Hindlimb muscle (tissue), 1 donor: Measurements from ENCODE around the gene THSD4. TPM values are rescaled to one million over a fixed set of nuclear protein-coding genes. Genes with fewer than 3 reads are reported as not detected.
A peak's percentile ranks its signal among the peaks of the same experiment; 100 is the strongest.
"Not testable (repeated sequence)": the region's sequence is repeated elsewhere in the genome, so short reads cannot be mapped to it uniquely, and the experiment has no call there.

ENCODE experiments used
- DNase-seq: peaks from one replicate; pipeline ENCODE4 v3.0.0-alpha.2; 2013
- polyA plus RNA-seq: library from polyadenylated mRNA; unstranded; fragments of 120-200 nt; gene quantifications from one replicate; pipeline ENCODE4 v1.2.1, GENCODE V29; 2013; ENCODE audit not compliant: insufficient read length

THSD4 gene
- polyA plus RNA-seq, 1 donor: 17.5 TPM

DNA sequence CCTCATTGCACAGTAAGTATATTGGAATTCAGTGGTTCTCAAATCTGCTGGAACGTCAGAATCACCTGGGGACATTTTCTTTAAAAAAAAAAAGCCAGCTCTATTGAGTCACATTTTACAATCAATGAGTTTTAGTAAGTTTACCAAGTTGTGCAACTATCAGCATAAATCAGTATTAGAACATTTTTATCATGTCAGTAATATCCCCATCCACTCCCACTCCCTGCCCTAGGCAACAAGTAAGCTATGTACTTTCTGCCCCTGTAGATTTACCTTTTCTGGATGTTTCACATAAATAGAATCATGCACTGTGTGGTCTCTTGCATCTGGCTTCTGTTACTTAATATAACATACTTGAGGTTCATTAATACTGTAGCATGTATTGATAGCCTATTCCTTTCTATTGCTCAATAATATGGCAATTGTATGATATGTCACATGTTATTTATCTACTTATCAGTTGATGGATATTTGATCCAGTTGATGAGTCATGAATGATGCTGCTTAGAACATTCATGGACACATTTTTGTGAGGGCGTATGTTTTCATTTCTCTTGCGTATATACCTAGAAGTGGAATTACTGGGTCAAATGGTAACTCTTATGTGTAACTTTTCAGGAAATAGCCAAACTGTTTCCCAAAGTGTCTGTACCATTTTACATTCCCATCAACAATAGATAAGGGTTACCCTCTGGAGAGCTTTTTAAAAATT is 180.5 kb downstream of the THSD4 start:
- no peak for DNase-seq

DNA sequence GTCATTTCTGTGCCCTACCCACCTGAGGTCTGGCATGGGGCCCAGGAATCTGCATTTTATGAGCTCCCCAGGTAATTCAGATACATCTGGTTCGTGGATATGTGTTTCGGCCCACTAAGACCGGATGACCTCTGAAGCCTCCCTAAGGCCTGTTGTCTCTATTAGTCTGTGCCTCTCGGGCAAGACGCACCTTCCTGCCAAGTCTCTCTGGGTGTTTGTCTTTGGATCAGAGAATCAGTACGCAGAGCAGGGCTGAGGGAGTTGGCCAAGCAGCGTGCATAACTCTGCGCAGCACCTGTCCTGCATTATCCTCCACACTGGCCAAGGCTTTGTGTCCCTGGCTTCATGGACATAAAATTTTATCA is 181.0 kb downstream of the THSD4 start:
- no peak for DNase-seq

DNA sequence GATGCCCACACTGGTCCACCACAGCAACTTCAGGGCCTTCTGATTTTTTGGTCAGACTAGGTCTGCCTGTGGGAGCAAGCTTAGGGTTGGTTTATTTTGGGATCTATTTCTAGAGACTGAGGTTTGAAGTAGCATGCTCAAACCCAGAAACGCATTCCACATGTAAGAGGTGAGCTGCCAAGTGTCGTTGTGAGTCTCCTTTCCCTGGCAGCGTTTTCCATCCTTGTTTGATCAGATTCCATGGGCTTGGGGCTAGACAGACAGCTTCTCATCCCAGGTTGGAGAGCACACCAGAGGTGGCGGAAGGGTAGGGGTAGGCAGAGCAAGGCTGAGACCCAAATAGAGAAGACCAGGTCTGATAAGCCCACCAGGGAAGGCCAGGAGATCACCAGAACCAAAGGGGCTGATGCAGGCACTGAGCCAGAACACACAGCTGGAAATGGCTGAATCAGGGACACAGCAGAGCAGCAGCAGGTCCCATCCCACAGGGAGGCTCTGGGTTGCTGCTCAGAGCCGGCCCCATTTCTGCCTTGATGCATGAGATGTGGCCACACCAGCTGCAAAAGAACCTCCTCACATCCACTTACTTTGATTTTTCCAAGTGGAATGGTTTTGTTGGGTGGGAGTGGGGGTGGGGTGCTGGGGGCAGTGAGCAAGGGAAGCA is 186.8 kb downstream of the THSD4 start:
- no peak for DNase-seq

DNA sequence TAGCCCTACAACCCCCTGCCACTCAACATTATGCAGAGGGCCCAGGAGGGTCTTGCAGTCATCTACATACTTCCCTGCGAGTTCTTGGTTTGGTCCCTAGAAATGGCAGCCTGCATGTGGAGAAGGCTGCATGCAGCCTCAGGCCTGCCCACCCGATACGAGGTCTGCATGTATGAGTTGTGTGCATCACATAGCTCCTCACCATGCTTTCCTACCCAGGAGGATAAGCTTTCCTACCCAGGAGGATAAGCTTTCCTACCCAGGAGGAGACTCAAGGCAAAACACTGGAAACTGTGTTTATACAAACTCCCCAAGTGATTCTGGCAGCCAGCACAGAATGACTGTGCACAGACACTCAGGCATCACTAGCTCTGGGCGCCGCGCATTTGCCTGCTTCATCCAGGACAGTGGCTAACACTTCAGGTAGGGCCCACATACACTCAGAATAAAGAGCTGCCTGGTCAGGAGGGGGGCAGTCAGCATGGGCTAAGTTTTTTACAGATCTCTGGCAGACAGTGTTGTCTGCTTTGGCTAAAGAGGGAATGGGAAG is 187.7 kb downstream of the THSD4 start:
- DNase-seq: no peak

DNA sequence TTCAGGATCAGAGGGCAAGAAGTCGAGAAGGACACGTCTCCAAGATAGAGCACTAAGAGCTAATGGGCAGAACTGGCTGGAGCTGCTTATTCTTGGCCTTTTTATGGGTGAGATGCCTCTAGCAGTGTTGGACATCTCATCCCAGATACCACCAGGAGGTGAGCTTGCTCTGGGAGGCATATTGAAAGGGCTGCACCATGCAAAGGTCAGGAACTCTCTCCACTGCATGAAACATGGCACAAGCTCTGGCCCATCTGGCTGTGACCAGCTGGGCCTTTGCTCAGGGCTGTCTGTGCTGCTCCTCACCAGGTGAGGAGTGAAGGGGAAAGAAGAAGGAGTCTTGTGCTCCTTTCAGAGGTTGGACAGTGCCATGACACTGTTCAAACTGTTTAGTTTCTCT is 188.7 kb downstream of the THSD4 start:
- no peak for DNase-seq

DNA sequence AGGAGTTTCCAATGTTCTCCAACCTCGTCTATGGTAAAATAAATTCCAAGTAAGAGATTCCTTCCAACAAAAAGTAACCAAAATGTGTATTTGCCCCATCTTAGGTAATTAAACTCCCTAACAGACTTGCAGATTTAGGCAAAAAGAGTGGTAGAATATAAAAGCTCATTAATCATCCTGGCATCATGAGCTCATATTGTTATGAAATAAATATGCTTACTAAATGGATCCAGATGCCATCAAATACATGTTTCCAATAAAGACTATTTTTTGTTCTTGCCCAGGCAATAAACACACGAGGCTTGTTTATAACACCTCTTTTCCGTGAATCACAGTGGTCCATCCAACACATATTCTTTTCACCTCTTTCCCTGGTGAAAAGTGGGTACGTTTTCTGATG is 189.4 kb downstream of the THSD4 start:
- no peak for DNase-seq

DNA sequence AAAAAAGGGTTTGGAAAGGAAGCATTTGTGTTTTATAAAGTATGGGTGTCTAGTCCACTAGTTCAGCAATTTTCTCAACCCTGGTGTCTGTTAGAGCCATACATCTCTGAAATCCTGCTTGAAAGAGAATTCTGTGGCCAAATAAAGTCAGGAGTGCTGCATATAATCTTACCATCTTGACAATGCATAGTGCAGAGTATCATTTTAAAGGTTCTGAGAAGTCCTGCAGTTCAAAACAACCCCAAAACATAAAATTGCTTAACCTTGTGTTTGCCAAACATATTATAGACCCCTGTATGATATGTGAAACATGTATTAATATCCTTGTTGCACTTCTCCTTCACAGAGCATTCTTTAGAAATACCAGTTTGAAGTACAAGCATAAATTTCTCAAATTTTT is 191.3 kb downstream of the THSD4 start:
- DNase-seq: no peak

DNA sequence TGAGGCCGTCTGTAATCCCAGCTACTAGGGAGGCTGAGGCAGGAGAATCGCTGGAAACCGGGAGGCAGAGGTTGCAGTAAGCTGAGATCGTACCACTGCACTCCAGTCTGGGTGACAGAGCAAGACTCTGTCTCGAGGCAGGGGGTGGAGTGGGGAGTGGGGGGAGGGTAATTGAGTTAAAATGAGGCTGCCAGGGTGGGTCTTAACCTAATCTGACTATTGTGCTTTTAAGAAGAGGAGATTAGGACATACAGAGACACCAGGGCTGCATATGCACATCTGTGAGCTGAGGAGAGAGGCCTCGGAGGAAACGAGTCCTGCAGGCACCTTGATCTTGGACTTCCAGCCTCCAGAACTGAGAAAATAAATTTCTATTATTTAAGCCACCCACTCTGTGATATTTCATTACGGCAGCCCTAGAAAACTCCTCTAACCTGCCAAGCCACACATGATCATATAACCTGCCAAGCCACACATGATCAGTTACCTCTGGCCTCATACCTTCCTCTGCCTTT is 197.0 kb downstream of the THSD4 start:
- no peak for DNase-seq

DNA sequence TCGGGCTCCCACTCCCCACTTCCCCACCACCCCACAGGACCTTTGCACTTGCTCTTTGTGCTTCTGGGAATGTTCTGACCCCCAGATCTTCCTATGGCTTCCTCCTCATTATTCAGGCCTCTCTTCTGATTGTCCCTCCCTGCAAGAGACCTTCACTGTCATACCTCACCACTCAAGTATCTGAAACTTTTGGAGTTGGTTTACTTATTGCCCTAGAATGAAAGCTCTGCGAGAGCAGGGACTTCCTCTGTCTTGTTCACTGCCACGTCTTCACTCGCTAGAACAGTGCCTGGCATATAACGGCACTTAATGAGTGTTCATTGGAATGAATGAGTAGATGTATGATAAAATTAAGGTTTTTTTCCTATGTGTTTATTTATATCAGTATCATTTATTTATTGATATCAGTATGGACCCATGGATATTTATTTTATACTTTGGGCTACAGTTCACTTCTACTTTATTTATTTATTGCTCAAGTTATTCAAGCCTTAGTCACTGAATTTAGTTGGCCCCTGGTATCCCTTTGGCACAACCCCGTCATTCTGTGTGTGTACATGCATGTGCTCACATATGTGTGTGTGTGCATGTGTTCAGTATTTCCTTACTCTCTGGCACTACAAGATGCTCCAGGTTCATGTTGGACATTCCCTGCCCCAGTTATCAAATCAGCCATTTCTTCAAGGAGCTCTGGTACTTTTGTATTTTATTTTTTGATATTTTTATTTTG is 197.6 kb downstream of the THSD4 start:
- DNase-seq: no peak

DNA sequence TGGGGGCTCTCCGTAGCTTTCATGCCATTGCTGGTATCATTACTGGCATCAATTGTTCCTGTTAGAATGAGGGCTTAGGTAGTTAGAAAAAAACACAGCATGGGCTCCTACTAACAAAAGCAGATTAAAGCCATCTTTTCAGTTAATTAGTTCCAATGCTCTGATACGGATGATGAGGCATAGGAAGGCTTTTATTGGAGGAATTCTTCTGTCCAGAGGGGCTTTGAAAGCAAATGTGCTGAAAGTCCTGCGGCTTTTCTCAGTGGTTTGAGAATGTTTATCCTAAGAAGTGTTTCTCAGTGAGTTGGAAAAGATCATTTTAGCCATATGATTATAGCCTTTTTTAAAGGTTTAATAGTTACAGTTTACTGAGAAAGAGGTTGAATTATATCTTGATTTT is 198.5 kb downstream of the THSD4 start:
- no peak for DNase-seq

DNA sequence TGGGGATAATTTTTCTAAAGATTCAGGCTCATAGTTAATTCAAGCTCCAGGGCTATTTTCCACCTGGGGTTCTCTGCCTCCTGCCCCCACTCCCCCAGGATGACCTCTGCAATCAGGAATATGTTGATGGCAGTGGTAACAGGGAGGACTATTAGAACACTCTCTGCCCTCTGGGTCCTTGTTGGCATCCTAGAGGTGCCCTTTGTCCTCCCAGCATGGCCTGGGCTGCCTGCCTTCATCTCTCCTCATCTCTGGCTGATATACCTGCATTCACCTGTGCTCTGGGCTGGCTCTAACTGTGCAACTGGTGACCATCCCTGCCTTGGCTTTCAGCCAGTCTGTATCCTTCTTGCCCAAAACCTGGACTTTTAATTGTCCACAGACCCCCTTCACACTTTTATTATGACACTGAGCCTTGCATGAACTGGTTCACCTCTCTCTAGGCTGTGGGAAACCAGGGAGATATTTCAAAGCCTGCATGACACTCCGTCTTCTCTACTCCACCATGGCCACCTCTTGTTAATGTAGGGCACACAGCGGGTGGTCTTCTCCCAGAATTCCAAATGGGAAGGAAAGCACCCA is 199.8 kb downstream of the THSD4 start:
- DNase-seq: no peak

DNA sequence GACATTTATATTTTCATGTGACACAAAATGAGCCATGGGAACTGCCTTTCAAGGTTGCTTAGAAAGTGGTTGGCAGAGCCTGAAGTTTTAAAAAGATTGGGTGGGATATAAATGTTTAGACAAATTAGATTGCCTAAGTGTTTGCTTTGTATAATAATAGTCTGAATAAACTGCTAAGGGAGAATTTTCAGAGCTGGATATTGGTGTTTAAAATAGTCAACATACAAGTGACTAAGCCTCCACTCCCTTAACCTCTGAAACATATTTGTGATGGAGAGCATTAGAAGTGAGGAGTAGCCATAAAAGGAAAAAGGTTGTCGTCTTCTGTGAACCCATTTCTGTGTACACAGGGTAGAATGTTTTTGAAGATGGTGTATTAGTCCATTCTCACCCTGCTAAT is 201.6 kb downstream of the THSD4 start:
- no peak for DNase-seq

DNA sequence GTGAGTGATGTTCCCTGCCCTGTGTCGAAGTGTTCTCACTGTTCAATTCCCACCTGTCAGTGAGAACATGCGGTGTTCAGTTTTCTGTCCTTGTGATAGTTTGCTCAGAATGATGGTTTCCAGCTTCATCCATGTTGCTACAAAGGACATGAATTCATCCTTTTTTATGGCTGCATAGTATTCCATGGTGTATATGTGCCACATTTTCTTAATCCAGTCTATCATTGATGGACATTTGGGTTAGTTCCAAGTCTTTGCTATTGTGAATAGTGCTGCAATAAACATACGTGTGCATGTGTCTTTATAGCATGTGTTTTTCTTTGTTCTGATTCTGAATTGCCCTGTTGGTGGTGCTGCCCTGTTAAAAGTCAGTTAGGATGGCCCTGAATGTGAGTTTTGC is 204.2 kb downstream of the THSD4 start:
- not testable (repeated sequence) for DNase-seq

DNA sequence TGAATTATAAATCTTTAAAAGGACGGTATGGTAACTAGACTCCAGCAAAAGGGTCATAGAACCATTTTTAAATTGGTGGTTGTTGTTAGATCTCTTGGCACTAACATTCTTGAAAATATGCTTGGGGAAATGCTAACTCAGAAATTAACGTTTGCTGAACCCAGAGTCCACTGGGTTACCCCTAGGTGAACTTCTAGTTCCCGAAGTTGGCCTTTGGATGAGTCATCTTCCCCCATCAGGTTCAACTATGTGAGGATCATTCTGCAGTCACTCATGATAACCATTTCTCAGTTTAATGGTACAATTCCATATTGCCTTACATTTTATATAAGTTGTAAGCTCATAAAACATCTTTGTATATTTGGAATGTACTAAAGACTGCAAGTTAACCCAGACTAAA is 204.7 kb downstream of the THSD4 start:
- DNase-seq: no peak

DNA sequence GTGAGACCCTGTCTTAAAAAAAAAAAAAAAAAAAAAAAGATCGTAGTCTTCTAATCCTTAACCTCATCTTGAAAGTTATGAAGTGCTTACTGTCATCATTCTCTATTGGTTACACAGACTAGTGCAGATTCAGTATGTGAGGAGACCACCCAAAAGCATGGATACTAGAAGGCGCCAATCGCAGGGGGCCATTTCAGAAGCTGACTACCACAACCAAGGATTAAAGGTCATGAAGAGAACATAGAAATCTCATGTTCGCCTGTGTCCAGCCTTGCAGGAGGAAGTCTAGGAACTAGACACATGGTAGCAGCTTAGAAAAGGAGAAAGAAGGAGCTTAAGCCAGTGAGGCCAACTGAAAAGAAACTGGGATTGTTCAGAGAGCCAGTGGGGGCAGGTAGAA is 207.8 kb downstream of the THSD4 start:
- no peak for DNase-seq

DNA sequence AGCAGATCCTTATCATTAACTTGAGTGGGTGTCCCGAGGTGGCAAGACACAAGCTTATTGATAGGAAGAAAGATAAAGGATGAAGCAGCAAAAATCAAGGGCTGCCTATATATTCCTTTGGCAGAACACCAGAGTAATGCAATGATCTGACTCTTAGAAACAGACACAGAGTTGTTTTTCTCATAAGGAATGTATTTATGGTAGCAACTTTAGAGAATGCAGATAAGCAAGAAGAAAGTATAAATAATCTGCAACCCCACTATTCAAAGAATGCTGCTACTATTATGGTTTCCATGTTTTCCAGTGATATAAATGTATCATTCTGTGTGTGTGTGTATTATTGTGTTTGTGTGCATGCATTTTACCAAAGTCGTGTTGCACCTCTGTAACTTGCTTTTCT is 208.3 kb downstream of the THSD4 start:
- no peak for DNase-seq

DNA sequence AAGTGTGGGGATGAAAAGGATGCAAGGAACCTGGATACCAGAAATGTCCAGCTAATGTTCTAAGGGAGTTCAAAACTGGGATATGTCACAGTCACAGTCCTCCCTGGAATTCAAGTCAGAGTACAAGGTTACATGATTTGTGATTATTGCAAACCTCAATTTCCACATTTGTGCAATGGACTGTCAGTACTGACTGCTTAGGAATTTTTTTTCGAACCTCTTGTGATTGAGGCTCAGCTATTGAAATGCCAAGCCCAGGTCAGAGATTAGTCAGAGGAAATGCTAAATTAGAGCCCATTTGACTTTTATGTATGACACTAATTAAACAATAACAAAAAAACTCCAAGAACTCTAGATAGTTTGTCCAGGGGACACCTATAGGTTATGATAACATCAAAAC is 210.2 kb downstream of the THSD4 start:
- DNase-seq: no peak

DNA sequence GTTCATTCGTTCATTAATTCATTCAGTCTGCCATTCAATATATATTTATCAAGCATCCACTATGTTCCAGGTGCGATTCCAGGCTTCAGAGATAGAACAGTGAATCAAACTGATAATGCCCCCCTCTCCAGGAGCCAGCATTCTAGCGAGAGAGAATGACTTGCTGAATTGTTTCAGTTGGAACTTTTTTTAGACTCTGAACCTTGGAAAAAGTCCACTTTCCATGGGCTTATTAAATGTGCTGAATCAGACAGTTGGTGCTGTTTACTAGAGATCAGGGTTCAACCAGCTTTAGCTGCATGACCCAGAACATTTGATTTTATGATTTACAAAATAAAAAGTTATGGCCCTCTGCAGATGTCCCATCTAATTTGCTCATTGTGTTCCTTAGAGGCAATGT is 213.2 kb downstream of the THSD4 start:
- DNase-seq: no peak

DNA sequence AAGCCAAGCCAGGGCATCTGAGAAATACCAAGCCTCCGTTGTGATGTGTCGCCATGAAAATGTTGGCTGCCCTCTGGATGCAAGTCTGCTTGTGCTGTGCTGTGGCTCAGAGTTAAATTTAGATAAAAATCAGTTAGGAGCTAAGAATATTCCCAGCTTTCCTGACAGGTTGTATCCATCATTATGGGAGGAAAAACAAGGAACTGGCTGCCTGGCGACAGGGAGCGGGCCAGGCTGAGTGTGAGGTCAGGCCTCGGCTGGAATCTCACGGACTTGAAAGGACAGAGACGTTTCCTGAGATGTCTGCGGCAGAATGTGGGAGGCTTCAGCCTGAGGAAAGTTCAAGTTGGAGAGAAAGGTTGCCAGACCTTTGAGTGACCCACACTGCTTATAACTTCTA is 213.8 kb downstream of the THSD4 start:
- no peak for DNase-seq

DNA sequence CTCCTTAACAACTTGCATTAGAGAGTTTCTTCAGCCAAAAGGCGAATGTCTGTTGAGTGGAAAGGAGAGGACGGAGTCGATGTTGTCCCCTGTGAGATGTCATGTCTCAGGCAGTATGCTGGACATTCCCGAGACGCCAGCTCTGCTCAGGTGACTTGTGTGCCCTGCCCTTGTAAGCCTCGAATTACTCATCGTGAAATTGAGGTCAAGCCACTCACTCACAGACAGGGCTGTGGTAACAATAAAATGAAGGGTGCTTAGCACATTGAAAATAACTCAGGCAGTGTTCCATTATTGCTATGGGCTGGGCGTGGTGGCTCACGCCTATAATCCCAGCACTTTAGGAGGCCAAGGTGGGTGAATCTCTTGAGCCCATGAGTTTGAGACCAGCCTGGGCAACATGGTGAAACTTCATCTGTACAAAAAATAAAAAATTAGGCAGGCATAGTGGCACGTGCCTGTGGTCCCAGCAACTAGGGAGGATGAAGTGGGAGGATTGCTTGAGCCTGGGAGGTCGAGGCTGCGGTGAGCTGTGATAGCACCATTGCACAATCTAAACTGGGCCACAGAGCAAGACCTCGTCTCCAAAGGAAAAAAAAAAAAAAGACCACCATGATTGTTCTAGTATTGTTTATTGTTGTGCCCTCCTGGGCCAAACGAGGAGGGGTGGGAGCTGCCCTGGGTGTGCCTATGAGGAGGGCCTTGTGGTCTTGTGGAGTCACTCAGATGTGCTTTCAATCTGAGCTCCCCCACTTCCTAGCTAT is 214.4 kb downstream of the THSD4 start:
- no peak for DNase-seq

DNA sequence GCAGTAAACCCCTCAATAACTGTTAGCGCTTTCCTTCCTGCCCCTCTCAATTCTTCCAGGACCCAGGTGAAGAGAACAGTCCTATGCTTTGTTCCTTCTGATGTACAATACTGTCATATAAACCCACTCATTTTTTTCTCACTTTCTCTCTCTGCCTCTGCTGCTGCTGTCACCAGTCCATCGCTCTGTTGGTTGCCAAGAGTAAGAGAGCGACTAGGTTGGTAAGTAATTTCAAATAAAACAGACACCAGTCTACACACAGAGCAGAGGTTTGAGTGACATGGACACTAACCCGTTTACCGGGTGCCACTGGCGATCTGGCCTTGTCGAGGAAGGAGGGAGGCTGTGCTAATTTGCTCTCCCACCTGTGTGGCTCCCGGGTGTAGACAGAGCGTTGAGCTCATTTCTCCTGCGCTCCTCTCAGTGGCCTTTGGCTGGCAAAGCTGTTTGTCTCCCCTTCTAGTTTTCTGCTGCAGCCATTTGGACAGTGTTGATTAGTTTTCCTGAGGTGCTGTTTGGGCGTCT is 215.4 kb downstream of the THSD4 start:
- peak; percentile 56 for DNase-seq

DNA sequence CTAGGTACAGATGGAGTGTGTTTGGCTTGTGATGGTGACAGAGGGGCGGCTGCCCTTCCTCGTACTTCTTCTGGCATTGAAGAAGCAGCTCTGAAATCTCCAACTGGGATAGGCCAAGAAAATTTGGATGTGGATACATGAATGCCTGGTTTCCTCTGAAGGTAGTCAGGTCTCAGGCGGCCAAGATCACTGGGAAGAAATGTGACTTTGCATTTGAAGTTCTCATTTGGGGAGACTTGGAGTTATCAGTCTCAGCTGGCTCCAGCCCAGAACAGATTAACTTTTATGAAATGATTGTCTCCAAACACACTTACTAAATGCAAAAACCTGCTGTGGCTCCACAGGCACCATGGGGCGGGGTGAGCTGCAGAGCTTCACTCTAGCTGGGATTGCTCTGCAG is 215.9 kb downstream of the THSD4 start:
- peak; percentile 51 for DNase-seq
